ENCODE data around the gene IST1.
"Not testable (repeated sequence)": the region's sequence is repeated elsewhere in the genome, so short reads cannot be mapped to it uniquely, and the experiment has no call there.

IST1 gene

GRCh38 chr16:71894921-71895678 is at the start of gene IST1:
Gene IST1 (plus strand): TSS chr16:71895531. CDS start chr16:71915641, 20,110 bp downstream.
- peak; percentile 96 to 99 for DNase-seq

GRCh38 chr16:71845639-71846430 is 49.5 kb upstream of the IST1 start, which contains the start of gene ATXN1L:
Gene ATXN1L (plus strand): TSS chr16:71845976. CDS start chr16:71849741, 3,765 bp downstream.
- DNase-seq: peak; percentile 93 to 96

GRCh38 chr16:71846431-71846830 is 48.9 kb upstream of the IST1 start:
- peak in 1 of 2 donors; percentile 26 for DNase-seq

- no peak for DNase-seq
These were observed 48.2 kb upstream of the IST1 start for GRCh38 chr16:71847096-71847495.

- no peak for DNase-seq
These were observed 46.7 kb upstream of the IST1 start for GRCh38 chr16:71848622-71849021.

- DNase-seq: no peak
These were observed 43.6 kb upstream of the IST1 start for GRCh38 chr16:71851746-71852145.

- no peak for DNase-seq
These were observed 43.2 kb upstream of the IST1 start for GRCh38 chr16:71852158-71852557.

GRCh38 chr16:71852561-71852960 is 42.8 kb upstream of the IST1 start:
- DNase-seq: no peak

GRCh38 chr16:71853413-71853812 is 41.9 kb upstream of the IST1 start:
- DNase-seq: peak in 1 of 2 donors; percentile 29

- no peak for DNase-seq
These were observed 40.9 kb upstream of the IST1 start for GRCh38 chr16:71854369-71854948.

GRCh38 chr16:71855937-71856662 is 39.2 kb upstream of the IST1 start:
- DNase-seq: peak in 1 of 2 donors; percentile 51

- DNase-seq: no peak
These were observed 35.4 kb upstream of the IST1 start for GRCh38 chr16:71859762-71860521.

- DNase-seq: no peak
These were observed 31.3 kb upstream of the IST1 start for GRCh38 chr16:71863995-71864394.

- DNase-seq: no peak
These were observed 30.0 kb upstream of the IST1 start for GRCh38 chr16:71865173-71865863.

- DNase-seq: not testable (repeated sequence)
These were observed 28.2 kb upstream of the IST1 start for GRCh38 chr16:71867175-71867574.

GRCh38 chr16:71867939-71868338 is 27.4 kb upstream of the IST1 start:
- no peak for DNase-seq

- DNase-seq: no peak
These were observed 26.2 kb upstream of the IST1 start for GRCh38 chr16:71869089-71869488.

- no peak for DNase-seq
These were observed 24.5 kb upstream of the IST1 start for GRCh38 chr16:71870818-71871217.

- no peak for DNase-seq
These were observed 22.1 kb upstream of the IST1 start for GRCh38 chr16:71873199-71873598.

- no peak for DNase-seq
These were observed 16.4 kb upstream of the IST1 start for GRCh38 chr16:71878911-71879310.

GRCh38 chr16:71880176-71880575 is 15.2 kb upstream of the IST1 start:
- no peak for DNase-seq

Measured in CD4-positive, alpha-beta T cell treated with Interferon alpha-2 for 1 hour (primary cell).